Measurements from ENCODE around the gene MBNL2.
"Not testable (repeated sequence)": the region's sequence is repeated elsewhere in the genome, so short reads cannot be mapped to it uniquely, and the experiment has no call there.

The MBNL2 gene

GRCh38 chr13:97221989-97222700 is at the start of gene MBNL2:
Gene MBNL2 (plus strand): TSS chr13:97222333. CDS start chr13:97276236, 53,903 bp downstream.
- peak; percentile 77 to 78 for DNase-seq

- no peak for DNase-seq
Observed at GRCh38 chr13:97174638-97175037, 47.5 kb upstream of the MBNL2 start.

- no peak for DNase-seq
Observed at GRCh38 chr13:97175041-97175440, 47.1 kb upstream of the MBNL2 start.

- no peak for DNase-seq
Observed at GRCh38 chr13:97179501-97179900, 42.6 kb upstream of the MBNL2 start.

- no peak for DNase-seq
Observed at GRCh38 chr13:97182111-97182890, 39.8 kb upstream of the MBNL2 start.

GRCh38 chr13:97185291-97185690 is 36.8 kb upstream of the MBNL2 start:
- DNase-seq, result no peak

- no peak for DNase-seq
Observed at GRCh38 chr13:97185751-97186150, 36.4 kb upstream of the MBNL2 start.

GRCh38 chr13:97188207-97188606 is 33.9 kb upstream of the MBNL2 start:
- no peak for DNase-seq

- no peak for DNase-seq
Observed at GRCh38 chr13:97189928-97190327, 32.2 kb upstream of the MBNL2 start.

GRCh38 chr13:97191142-97191541 is 31.0 kb upstream of the MBNL2 start:
- DNase-seq, result no peak

- no peak for DNase-seq
Observed at GRCh38 chr13:97191615-97192014, 30.5 kb upstream of the MBNL2 start.

GRCh38 chr13:97192166-97192565 is 30.0 kb upstream of the MBNL2 start:
- DNase-seq, result no peak

GRCh38 chr13:97193577-97193976 is 28.6 kb upstream of the MBNL2 start:
- no peak for DNase-seq

GRCh38 chr13:97194479-97194878 is 27.7 kb upstream of the MBNL2 start:
- DNase-seq, result no peak

GRCh38 chr13:97196340-97196739 is 25.8 kb upstream of the MBNL2 start:
- DNase-seq, result no peak

GRCh38 chr13:97198753-97199152 is 23.4 kb upstream of the MBNL2 start:
- DNase-seq, result no peak

- DNase-seq, result no peak
Observed at GRCh38 chr13:97199451-97199850, 22.7 kb upstream of the MBNL2 start.

- no peak for DNase-seq
Observed at GRCh38 chr13:97200081-97200942, 21.8 kb upstream of the MBNL2 start.

GRCh38 chr13:97202761-97203160 is 19.4 kb upstream of the MBNL2 start:
- DNase-seq, result no peak

- no peak for DNase-seq
Observed at GRCh38 chr13:97205465-97205864, 16.7 kb upstream of the MBNL2 start.

GRCh38 chr13:97205982-97206381 is 16.2 kb upstream of the MBNL2 start:
- no peak for DNase-seq

GRCh38 chr13:97207252-97207651 is 14.9 kb upstream of the MBNL2 start:
- not testable (repeated sequence) for DNase-seq

GRCh38 chr13:97211300-97211699 is 10.8 kb upstream of the MBNL2 start:
- DNase-seq, result no peak

Data from activated CD4-positive, alpha-beta T cell treated with anti-CD3 and anti-CD28 coated beads, Interleukin-2, amount 50 U/mL, for 4 hours (primary cell).